Esophagus squamous epithelium (tissue), 4 donors: ENCODE data around the gene TRIM15.

Source experiments
- CTCF ChIP-seq, 6 experiments: fragments of 450-650 bp in 4 of 6; fragments of 200-600 bp in 2 of 6; sonication (generic) in 2 of 6; IDR thresholded peaks; one replicate each; pipeline ENCODE4 v1.5.1; 2016 to 2019; ENCODE audit warnings: antibody characterized with exemption in 6 of 6, mild to moderate bottlenecking in 4 of 6, moderate library complexity in 4 of 6
- POLR2A ChIP-seq, 4 donors: fragments of 450-650 bp; IDR thresholded peaks; one replicate each; pipeline ENCODE4 v1.6.1; 2017; ENCODE audit warnings: antibody characterized with exemption in 4 of 4, mild to moderate bottlenecking in 4 of 4, moderate library complexity in 3 of 4

GRCh38 chr6:30169658-30170614 is 6.6 kb downstream of the TRIM15 start:
- TF ChIP-seq CTCF (IDR thresholded peaks at IDR 0.05), result peak in 5 of 6 experiments; percentile 55 to 73 (median 64)
- TF ChIP-seq POLR2A (IDR thresholded peaks at IDR 0.05), result no peak
